Endodermal cell (in vitro differentiated cells): ENCODE measurements around the gene ADAMTS12. TPM values are rescaled to one million over a fixed set of nuclear protein-coding genes. Genes with fewer than 3 reads are reported as not detected.

ENCODE experiments used
- DNase-seq: peaks from one replicate; pipeline ENCODE4 v3.0.0-alpha.2; 2017
- H3K27ac ChIP-seq: 2 replicates; pipeline ENCODE4 v1.5.1; 2013; ENCODE audit warnings: mild to moderate bottlenecking, low read depth, low read length, moderate library complexity
- H3K27me3 ChIP-seq: 2 replicates; pipeline ENCODE4 v1.6.1; 2013; ENCODE audit warnings: mild to moderate bottlenecking, low read length, moderate library complexity; ENCODE audit not compliant: insufficient read depth, control insufficient read depth, poor library complexity, severe bottlenecking
- H3K36me3 ChIP-seq: 2 replicates; pipeline ENCODE4 v1.7.0; 2013; ENCODE audit warnings: mild to moderate bottlenecking, low read length, moderate library complexity; ENCODE audit not compliant: control insufficient read depth, insufficient read depth
- H3K4me1 ChIP-seq: one replicate; pipeline ENCODE4 v1.7.0; 2013; ENCODE audit warnings: low read length; ENCODE audit not compliant: control insufficient read depth, insufficient read depth
- H3K4me3 ChIP-seq: 2 replicates; pipeline ENCODE4 v1.5.1; 2013; ENCODE audit warnings: mild to moderate bottlenecking, low read length, moderate library complexity
- H3K9ac ChIP-seq: 2 replicates; pipeline ENCODE4 v1.6.1; 2013; ENCODE audit warnings: mild to moderate bottlenecking, low read length, moderate library complexity; ENCODE audit not compliant: poor library complexity, severe bottlenecking; ENCODE audit errors: extremely low read depth
- H3K9me3 ChIP-seq: 2 replicates; pipeline ENCODE4 v1.6.1; 2013; ENCODE audit warnings: mild to moderate bottlenecking, low read length, moderate library complexity; ENCODE audit not compliant: control insufficient read depth
- H3K27ac Mint-ChIP-seq: 2 replicates; pipeline ENCODE4 v1.8.0; 2020; ENCODE audit warnings: mixed read lengths
- H3K27me3 Mint-ChIP-seq: 2 replicates; pipeline ENCODE4 v1.8.0; 2021; ENCODE audit warnings: mild to moderate bottlenecking, mixed read lengths; ENCODE audit not compliant: insufficient read depth
- H3K36me3 Mint-ChIP-seq: 2 replicates; pipeline ENCODE4 v1.8.0; 2020; ENCODE audit warnings: low read depth, mixed read lengths
- H3K4me1 Mint-ChIP-seq: 2 replicates; pipeline ENCODE4 v1.8.0; 2020; ENCODE audit warnings: mixed read lengths
- H3K4me3 Mint-ChIP-seq: 2 replicates; pipeline ENCODE4 v1.8.0; 2020; ENCODE audit warnings: mild to moderate bottlenecking, moderate library complexity, mixed read lengths
- H3K9me3 Mint-ChIP-seq: 2 replicates; pipeline ENCODE4 v1.8.0; 2020; ENCODE audit warnings: mild to moderate bottlenecking, mixed read lengths
- WGBS, 2 experiments: methylation state at CpG; one replicate each; pipeline versions ENCODE4 v1.1.5 to v1.1.7; 2013; ENCODE audit warnings: missing lambda C conversion rate in 2 of 2, mixed read lengths in 1 of 2; ENCODE audit not compliant: insufficient coverage in 1 of 2, insufficient read length in 1 of 2; 5-methylcytosine and 5-hydroxymethylcytosine counted together
- total RNA-seq, 2 donors: library from RNA; stranded (reverse); fragmentation: NEBNext Ultra II Directional in 1 of 2; extraction: Animal tissue kit (Norgen Biotek cat#: 25700) in 1 of 2; gene quantifications; 2 replicates in 1 of 2; 3 replicates in 1 of 2; pipeline ENCODE4 v1.2.1, GENCODE V29; 2021
- TF ChIP-seq, protein P1 (sequence below): fragments of 200-600 bp; sonication (generic); conservative IDR thresholded peaks from 2 replicates; pipeline ENCODE4 v1.5.0; 2021; ENCODE audit warnings: antibody characterized with exemption, mild to moderate bottlenecking

The ADAMTS12 gene
- total RNA-seq, 2 donors from 2014 or later = 80.2 to 123 TPM

DNA sequence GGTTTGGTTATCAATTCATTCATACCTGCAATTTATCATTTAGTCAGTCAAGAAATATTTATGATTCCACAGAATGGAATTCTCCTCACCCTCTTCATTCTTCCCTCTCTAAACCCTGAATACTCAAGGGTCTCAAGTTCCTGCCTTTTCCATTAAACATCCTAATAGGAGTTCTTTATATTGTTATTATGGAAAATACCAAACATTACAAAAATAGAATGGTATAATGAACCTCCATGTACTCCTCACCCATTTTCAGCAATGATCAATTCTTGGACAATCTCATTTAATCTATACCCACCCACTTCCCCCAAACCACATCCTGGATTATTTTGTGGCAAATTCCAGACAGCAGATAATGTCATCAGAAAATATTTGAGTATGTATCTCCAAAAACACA, 74.5 kb downstream of the ADAMTS12 start:
- Histone ChIP-seq H3K9ac (no peak overlapping the region), H3K36me3 (no peaks in the 10 kb centered on the region), H3K27ac (no peak overlapping the region), H3K27me3 (no peaks in the 10 kb centered on the region), H3K4me3 (no peak overlapping the region), H3K9me3 (peaks cover 9% of the 10 kb centered on the region), H3K4me1 (no peaks in the 10 kb centered on the region)
- TF ChIP-seq, protein P1, sequence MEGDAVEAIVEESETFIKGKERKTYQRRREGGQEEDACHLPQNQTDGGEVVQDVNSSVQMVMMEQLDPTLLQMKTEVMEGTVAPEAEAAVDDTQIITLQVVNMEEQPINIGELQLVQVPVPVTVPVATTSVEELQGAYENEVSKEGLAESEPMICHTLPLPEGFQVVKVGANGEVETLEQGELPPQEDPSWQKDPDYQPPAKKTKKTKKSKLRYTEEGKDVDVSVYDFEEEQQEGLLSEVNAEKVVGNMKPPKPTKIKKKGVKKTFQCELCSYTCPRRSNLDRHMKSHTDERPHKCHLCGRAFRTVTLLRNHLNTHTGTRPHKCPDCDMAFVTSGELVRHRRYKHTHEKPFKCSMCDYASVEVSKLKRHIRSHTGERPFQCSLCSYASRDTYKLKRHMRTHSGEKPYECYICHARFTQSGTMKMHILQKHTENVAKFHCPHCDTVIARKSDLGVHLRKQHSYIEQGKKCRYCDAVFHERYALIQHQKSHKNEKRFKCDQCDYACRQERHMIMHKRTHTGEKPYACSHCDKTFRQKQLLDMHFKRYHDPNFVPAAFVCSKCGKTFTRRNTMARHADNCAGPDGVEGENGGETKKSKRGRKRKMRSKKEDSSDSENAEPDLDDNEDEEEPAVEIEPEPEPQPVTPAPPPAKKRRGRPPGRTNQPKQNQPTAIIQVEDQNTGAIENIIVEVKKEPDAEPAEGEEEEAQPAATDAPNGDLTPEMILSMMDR = no peak
- Mint-ChIP-seq H3K27ac (no peak overlapping the region), H3K4me1 (no peaks in the 10 kb centered on the region), H3K27me3 (no peaks in the 10 kb centered on the region), H3K36me3 (peaks cover 17% of the 10 kb centered on the region), H3K4me3 (no peak overlapping the region), H3K9me3 (peaks cover 4% of the 10 kb centered on the region)
- no peak for DNase-seq

DNA sequence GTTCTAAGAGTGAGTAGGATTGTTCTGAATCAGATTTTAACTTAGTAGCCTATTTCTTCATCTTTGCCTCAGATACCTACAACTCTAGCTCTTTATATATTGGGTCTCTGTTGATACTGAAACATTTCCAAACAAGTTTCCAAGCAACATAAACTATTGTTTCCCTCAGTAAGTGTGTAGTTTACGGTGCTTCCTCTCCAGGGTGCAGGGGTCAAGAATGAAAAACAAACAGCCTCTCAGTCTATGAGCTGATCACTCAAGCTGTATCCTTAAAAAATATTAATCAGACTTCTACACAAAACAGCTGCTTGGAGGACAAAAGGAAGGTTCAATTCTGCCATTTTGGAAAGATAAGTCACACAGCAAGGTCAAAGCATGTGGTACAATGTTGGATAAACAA, 75.0 kb downstream of the ADAMTS12 start:
- TF ChIP-seq, protein P1 = no peak
- Mint-ChIP-seq H3K36me3 (peaks cover 20% of the 10 kb centered on the region), H3K9me3 (peaks cover 4% of the 10 kb centered on the region), H3K27ac (no peak overlapping the region), H3K27me3 (no peaks in the 10 kb centered on the region), H3K4me1 (no peaks in the 10 kb centered on the region), H3K4me3 (no peak overlapping the region)
- Histone ChIP-seq H3K27ac (no peak overlapping the region), H3K36me3 (no peaks in the 10 kb centered on the region), H3K9ac (no peak overlapping the region), H3K4me1 (no peaks in the 10 kb centered on the region), H3K4me3 (no peak overlapping the region), H3K27me3 (no peaks in the 10 kb centered on the region), H3K9me3 (peaks cover 9% of the 10 kb centered on the region)
- DNase-seq = no peak
- 89 to 100% methylated on average over 1 of the region's 1 CpG for WGBS, 2 experiments

DNA sequence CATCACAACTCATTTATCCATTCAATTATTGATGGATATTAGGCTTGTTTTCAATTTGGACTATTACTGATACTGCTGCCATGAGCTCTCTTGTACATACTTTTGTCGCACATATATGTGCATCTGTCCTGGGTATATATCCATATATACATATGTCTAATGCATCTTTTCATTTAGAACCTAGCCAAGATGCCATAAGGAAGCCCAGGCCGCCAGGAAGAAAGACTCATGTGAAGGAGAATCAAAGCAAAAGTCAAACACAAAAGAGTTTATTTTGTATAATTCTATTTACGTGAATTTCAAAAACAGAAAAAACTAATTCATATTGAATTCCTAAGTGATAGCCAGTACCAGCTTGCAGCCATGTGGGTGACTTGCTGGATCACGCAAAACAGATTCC, 79.0 kb downstream of the ADAMTS12 start:
- Mint-ChIP-seq H3K4me3 (no peak overlapping the region), H3K4me1 (peaks cover 5% of the 10 kb centered on the region), H3K9me3 (no peaks in the 10 kb centered on the region), H3K27ac (no peak overlapping the region), H3K36me3 (peaks cover 14% of the 10 kb centered on the region), H3K27me3 (no peaks in the 10 kb centered on the region)
- no peak overlapping the region for H3K9ac ChIP-seq
- no peaks in the 10 kb centered on the region for H3K36me3 ChIP-seq
- 90% methylated on average over 2 to 4 of the region's 4 CpGs for WGBS, 2 experiments
- DNase-seq = no peak
- no peaks in the 10 kb centered on the region for H3K9me3 ChIP-seq
- no peaks in the 10 kb centered on the region for H3K27me3 ChIP-seq
- H3K27ac ChIP-seq = no peak overlapping the region
- TF ChIP-seq, protein P1 = no peak
- H3K4me3 ChIP-seq = no peak overlapping the region
- H3K4me1 ChIP-seq = no peaks in the 10 kb centered on the region
